ENCODE results near the gene DNASE1L2.

DNASE1L2 gene

DNA sequence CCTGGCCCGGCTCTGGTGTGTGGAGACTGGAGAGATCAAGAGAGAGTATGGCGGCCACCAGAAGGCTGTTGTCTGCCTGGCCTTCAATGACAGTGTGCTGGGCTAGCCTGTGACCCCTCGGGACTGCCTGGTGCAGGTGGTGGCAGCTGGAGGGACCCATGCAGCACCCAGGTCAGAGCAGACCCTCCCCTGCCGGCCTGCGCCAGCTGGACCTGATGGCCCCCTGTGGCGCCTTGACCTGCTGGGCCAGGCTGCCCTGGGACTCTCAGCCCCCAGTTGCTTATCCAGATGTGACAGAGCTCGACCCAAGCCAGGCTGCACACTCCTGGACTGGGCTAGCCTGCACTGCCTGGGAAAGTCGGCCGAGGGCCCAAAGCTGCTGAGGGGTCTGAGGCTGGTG, 27.5 kb upstream of the DNASE1L2 start:
- TF ChIP-seq CTCF (IDR thresholded peaks at IDR 0.05; ENCODE audit: low read depth, low read length), result no peak
- no peak for DNase-seq (ENCODE audit: extremely low read depth, low read depth)

- TF ChIP-seq CTCF (IDR thresholded peaks at IDR 0.05; ENCODE audit: low read depth, low read length), result no peak
- DNase-seq (ENCODE audit: extremely low read depth, low read depth), result no peak
These were observed 26.8 kb upstream of the DNASE1L2 start for GRCh38 chr16:2209258-2210008.

GRCh38 chr16:2210009-2210332, 26.3 kb upstream of the DNASE1L2 start:
- no peak for TF ChIP-seq CTCF (IDR thresholded peaks at IDR 0.05; ENCODE audit: low read depth, low read length)
- DNase-seq (ENCODE audit: extremely low read depth, low read depth), result no peak

DNA sequence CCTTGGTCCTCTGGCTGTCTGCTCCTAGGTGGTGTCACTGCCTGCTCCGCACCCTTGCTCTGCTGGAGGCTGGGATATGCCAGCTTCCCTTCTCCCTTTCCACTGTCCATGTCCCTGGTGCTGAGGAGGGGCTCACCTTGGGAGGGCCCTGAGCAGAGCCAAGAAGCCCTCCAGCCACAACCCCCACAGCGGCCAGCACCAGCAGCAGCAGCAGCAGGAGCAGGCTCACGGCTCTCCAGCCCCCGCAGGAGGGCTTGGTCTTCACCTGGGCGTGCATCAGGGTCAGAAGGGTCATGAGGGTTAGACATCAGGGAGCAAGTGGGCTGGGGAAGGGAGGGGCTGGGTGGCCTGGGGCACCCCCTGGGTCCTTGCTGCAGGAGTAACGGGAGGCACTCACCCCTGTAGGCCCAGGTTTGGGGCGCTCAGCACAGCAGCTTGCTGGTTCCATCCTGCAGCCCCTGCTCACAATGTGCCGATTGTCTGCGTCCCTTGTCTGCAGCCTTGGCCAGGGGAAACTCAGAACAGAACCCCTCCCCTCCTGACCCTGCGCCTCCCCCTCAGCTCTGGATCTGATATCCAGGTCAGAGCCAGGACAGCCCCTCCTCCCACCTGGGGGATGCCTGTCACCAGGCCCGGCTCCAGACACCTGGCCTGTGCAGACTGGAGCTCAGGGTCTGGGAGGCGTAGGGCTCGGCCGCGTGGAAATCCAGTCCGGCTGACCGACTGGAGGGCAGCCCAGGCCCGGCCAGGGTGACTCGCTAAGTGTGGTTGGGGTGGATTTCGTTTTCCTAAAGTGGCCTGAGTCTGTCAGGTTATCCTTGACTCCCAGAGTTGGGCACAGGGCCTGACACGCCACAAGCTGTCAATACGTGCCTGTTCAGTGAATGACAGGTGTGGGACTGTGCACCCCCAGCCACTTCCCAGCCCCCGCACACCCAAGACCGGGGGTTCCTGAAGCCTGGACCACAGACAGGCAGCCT, 25.6 kb upstream of the DNASE1L2 start, which contains the start of gene BRICD5:
TSS of gene BRICD5 (minus strand) at position 478 of the 980 bp plus-strand sequence. CDS start at position 448, 30 bp downstream.
- no peak for DNase-seq (ENCODE audit: extremely low read depth, low read depth)
- TF ChIP-seq CTCF (IDR thresholded peaks at IDR 0.05; ENCODE audit: low read depth, low read length), result no peak

DNA sequence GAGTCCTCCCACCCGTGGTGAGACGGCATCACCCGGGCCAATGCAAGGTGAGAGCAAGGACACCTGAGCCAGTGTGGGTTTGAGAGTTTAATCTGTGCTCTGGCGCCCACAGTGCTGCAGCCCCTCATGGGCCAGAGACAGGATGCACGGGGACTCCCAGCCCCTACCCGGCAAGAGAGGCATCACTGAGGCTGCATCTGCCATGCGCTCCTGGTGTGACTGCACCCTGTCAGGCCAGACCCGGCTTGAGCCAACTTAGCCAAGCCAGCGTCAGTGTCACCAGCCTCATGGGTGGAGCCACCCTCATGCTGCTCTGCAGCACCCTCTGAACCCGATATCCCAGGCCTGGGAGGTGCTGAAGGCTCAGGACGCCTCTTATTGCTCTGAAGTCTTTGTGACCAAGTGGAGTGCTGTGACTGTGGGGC, 24.3 kb upstream of the DNASE1L2 start:
- no peak for TF ChIP-seq CTCF (IDR thresholded peaks at IDR 0.05; ENCODE audit: low read depth, low read length)
- no peak for DNase-seq (ENCODE audit: extremely low read depth, low read depth)

GRCh38 chr16:2212362-2213324, 23.6 kb upstream of the DNASE1L2 start:
- DNase-seq (ENCODE audit: extremely low read depth, low read depth), result no peak
- TF ChIP-seq CTCF (IDR thresholded peaks at IDR 0.05; ENCODE audit: low read depth, low read length), result no peak

All from AG09319 (cell line).